IPS-11a (cell line): Measurements from ENCODE around the gene AGAP9.
A peak's percentile ranks its signal among the peaks of the same experiment; 100 is the strongest.
"Not testable (repeated sequence)": the region's sequence is repeated elsewhere in the genome, so short reads cannot be mapped to it uniquely, and the experiment has no call there.

Experiments
- H3K4me3 ChIP-seq: one replicate; pipeline ENCODE4 v1.5.1; 2013; ENCODE audit warnings: low read depth, low read length, control low read depth

Gene AGAP9

DNA sequence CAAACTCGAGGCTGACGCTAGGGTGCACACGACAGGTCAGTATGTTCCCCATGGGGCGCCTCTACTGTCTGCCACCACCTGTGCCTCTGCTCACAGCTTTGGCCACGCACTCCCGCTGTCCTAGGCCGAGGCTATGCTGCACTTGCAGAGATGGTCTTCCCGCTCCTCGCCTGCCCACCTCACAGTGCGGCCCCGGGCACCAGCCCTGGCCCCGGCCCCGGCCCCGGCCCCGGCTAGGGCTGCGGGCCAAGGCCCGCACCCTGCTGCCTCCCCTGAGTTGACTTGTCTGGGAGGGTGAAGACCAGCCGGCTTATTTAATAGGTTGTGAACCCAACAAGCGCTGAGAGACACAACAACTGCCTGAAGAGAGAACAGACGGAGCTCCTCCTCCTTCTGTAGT, at the start of gene AGAP9:
AGAP9 (minus strand) TSS at position 164 of the 400 bp plus-strand sequence; CDS start at position 52, 112 bp downstream.
- H3K4me3 ChIP-seq: not testable (repeated sequence)

DNA sequence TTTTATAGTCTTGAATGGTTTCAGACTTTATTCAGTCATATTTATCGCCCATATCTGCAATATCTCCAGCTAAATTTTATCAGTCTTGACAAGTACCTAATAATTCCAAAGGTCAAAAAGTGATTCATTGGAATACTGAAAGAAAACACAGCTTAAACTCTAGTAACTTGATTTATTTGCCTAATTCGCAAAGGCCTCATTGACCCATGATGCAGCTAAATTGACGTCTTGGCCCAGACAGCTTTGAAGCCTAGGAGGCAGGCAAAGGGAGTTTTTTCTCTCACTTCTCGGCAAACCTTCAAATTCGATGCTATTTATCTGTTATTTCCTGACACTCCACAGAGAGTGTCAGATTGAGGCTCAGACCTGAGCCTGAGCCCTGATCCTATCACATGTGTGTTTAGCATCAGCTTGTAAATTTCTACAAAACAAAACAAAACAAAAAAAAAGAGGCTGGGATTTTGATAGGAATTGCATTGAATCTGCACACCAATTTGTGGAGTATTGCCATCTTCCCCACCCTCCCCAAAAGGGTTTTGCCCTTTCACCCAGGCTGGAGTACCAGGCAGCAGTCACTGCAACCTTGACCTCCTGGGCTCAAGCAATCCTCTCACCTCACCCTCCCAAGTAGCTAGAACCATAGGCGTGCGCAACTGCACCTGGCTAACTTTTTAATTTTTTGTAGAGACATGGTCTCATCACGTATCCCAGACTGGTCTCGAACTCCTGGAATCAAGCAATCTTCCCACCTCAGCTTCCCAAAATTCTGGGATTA, 47.9 kb upstream of the AGAP9 start:
- not testable (repeated sequence) for H3K4me3 ChIP-seq

DNA sequence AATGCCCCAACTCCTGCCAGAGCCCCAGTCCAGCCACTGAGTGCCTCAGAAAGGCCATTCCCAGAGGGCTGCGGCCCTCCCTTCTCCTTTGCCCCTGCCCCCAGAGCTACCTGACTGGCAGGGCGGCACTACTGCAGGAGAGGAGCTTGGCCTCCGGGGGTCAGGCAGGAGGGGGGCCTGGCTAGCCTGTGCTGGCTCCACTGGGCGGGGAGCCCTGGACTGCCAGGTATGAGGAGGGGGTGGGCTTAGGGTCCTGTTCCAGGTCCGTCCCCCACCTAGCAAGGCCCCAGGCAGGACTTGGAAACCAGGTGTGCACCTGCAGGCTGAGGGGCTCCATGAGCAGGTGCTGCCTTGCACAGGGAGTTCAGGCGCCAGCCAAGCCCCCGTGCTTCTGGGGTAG, 43.3 kb upstream of the AGAP9 start:
- not testable (repeated sequence) for H3K4me3 ChIP-seq

DNA sequence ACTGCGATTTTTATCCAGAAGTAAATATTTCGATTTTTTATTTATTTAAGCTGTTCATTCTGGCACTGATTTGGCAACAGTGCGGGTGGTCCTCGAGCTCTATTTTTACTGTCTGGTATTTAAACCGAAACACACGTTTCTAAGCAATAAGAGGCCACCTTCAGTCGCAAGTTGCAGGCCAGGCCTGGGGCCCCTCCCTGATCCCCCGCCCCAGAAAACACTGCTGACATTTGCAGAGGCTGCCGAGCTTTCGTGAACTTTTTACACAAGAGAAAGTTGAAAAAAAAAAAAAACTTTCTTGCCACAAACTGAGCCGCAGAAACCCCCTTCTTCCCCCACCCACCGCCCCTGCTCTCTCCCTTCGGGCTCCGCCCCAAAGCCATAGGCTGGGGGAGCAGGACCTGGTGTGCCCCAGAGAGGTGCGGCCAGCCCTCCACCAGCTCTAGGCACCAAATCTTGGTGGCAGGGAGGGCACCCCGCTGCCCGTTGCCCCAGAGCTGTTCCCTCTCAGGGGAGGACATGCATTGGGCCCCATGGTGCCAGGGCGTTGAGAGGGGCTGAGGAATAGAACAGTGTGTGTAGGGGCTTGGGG, 42.8 kb upstream of the AGAP9 start:
- not testable (repeated sequence) for H3K4me3 ChIP-seq

DNA sequence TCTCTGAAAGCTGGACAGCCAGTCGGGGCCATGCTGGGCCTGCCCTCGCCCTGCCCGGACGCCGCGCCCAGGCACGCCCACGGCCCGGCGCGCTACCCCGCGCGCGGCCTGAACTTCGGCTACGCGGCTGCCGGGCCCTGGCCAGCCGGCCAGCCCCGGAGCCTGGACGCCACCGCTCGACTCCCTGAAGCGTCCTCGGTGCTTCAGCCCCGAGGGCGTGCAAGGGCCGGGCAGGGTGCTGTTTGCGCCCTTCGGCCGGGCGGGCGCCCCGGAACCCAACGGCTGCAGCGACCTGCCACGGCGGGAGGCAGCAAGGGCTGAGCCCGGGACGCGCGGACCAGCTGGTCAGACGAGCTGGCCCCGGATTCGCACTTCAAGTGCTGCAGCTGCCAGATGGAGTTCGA, 42.1 kb upstream of the AGAP9 start:
- not testable (repeated sequence) for H3K4me3 ChIP-seq

DNA sequence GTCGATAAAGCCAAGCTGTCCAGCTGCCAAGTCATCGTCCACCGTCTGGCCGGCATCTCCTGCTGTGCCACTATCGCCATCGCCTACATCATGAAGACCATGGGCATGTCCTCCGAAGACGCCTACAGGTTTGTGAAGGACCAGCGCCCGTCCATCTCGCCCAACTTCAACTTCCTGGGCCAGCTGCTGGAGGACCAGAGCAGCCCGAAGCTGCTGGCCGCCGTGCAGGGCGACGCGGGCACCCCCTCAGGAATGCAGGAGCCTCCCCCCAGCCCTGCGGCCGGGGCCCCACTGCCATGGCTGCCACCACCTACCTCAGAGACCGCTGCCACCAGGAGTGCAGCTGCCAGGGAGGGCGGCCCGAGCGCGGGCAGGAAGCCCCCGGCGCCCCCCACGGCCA, 41.5 kb upstream of the AGAP9 start:
- not testable (repeated sequence) for H3K4me3 ChIP-seq

DNA sequence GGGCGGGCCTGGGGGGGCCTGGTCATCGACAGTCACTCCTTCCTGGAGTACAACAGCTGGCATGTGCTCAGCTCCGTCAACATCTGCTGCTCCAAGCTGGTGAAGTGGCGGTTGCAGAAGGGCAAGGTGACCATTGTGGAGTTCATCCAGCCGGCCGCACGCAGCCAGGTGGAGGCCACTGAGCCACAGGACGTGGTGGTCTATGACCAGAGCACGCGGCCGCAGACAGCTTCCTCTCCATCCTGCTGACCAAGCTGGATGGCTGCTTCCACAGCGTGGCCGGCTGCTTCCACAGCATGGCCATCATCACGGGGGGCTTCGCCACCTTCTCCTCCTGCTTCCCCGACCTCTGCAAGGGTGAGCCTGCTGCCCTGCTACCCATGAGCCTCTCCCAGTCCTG, 40.9 kb upstream of the AGAP9 start:
- not testable (repeated sequence) for H3K4me3 ChIP-seq

DNA sequence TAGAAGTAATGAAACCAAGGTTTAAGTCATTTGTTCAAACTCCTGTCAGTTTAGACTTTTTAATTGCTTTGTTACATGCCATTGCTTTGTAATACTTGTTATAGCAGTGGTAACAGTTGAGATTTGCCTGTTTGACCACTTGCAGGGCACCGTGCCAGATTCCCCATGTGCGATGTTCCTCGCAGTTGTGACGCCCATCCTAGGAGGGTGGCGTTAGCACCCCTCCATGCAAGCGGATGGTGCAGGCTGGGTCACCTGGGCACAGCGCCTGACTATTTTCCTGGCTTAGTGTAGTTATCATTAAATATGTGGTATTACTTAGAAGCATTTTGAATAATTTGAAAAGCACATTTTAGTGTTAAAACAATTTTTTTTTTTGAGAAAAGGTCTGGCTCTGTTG, 37.0 kb upstream of the AGAP9 start:
- H3K4me3 ChIP-seq: not testable (repeated sequence)

DNA sequence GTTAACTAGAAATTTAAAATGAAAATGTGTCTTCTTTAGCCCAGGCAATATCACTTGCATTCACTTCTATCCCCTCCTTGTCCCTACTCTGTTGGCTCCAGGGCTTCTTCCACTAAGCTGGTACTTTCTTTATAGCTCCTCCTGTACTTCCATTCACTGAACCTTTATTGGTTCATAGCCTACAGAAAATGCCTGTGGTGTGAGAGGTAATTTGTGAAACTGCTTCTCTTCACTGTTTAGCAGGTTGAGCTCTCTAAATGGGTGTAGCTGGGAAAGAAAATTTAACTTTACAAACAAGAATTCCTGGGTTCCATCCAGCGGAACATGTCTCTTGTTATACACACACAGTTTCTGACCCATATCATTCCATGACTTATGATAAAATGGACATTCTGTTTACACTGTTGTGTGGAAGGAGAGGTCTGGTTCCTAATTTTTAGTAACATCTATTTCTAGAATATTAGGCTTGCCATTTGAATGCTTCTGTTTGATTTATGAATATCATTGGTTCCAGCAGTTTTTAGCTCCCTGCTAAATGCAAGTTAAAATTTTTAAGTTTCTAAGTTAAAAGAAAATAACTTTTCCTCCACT, 36.4 kb upstream of the AGAP9 start:
- H3K4me3 ChIP-seq: not testable (repeated sequence)

DNA sequence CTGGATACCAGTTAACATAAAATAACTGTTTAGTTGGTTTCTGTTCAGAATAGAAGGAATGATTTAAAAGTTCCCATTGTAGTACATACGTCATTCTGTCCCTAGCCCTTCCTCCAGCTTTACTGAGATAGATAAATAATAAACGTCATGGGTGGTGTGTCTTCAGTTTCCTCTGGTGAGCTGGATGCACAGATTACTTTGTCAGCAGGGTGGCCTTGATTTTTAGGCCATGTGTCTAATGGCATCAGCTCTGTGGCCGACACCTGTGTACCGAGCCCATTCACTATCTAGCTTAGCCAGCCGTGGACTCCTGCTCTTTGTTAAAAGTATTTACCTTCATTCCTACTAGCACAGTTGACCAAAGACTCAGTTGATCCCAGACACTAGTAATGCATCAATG, 34.7 kb upstream of the AGAP9 start:
- not testable (repeated sequence) for H3K4me3 ChIP-seq

DNA sequence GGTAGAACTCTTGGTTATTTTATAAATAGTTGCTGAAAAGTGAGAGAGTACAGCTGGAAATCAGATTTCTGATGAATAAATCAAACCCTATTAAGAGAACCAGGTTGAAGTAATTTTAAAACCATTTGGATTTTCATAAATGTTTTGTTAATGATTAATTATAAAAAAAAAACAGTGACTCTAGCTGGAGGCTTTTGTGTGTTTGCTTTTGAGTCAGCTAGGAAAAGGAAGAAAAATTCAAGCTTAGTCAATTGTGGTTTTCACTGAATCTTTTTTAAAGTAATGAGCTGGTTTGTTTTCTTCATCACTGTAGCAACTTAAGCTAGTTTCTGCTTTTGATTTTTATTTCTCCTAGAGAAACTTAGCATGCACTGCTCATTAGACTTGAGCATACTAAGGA, 34.2 kb upstream of the AGAP9 start:
- not testable (repeated sequence) for H3K4me3 ChIP-seq

DNA sequence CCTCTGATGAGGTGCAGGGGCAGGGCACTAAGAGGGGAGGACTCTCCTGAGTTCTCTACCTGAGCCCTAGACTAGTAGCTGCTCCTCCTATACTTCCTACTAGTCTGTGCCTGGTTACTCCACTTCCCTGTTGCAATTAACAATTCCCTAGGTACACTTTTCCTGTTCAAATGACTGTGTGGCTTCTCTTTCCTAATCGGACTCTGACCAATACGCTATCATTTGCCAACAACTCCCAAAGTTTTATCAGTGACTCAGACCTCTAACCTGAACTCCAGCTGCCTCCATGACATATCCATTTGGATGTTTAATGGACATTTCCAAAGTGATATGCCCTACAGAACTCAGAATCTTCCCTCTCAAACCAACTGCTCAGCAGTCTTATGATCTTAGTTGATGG, 31.9 kb upstream of the AGAP9 start:
- H3K4me3 ChIP-seq: not testable (repeated sequence)

DNA sequence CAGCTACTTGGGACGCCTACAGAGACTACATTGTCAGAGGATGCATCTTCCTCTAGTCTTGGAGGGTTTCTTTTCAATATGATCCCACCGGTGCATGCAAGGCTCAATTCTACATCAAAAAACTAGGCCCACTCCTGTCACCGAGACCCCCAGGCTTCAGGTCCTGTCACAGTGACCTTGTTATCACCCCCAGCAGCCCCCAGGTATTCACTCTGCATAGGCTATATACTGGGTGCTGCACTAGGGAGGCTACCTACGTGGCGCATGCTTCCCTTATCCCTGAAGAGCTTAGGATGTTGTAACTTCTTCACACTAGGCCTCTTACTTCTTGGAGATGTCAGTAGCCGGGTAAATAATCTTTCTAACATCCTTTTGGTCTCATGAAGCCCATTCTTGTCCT, 31.1 kb upstream of the AGAP9 start:
- not testable (repeated sequence) for H3K4me3 ChIP-seq

DNA sequence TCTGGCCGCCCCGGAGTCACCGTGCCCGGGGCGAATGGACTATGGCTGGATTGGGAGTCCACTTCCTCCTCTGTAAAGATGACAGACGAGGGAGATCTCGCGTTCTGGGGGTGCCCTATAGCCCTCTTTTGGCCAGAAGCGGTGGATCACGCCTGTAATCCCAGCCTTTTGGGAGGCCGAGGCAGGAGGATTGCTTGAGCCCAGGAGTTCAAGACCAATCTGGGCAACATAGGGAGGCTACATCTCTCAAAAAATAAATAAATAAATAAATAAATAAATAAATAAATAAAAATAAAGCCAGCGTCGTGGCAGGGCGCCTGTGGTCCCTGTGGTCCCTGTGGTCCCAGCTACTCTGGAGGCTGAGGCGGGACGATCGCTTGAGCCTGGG, 30.4 kb upstream of the AGAP9 start:
- peak overlapping the region; percentile 41 for H3K4me3 ChIP-seq

DNA sequence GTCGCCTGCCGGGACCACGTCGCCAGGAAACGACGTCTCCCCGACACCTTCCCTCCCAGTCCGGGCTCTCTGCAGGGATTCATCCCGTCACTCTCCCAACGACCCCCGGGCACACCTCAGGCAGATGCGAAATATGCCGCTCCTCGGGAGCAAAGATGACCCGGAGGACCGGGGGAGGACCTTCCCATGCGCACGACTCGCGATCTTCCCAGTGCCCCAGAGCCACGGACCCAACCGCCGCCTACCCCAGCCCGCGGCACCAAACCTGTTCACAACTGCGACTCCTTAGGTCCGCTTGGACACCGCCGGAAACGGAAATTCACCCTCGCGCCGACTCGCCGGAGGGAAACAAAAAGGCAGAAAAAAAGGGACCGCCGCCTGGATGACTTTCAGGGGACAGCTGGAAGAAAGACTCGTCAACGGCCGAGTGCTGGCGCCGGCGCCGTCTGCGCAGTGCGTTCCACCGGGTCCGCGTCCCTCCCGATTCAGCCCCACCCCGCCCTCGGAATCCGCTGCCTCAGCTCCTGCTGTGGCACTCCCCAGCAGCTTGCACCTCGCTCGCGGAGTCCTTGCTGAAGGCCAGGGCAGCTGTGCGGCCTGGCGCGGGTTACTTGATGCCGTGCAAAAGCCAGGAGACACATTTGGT, 29.9 kb upstream of the AGAP9 start:
- peak overlapping the region; percentile 91 for H3K4me3 ChIP-seq

DNA sequence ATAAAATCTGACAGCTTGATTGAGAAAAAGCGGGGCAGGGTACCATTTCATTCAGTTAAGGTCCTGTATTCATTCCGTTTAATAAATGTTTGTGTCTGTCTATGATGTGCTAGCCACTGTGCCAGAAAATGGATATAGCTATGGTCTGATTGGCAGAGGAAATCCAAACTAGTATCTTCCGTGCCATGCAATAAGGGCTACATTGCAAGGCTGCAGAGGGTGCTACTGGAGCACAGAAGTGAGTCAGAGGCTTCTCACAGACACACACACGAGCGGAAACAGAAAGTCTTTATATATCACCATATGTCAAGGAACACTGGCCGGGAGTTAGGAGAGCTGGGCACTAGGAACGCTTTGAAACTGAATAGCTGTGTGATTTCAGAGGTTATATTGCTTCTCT, 29.3 kb upstream of the AGAP9 start:
- H3K4me3 ChIP-seq: peak overlapping the region; percentile 91

DNA sequence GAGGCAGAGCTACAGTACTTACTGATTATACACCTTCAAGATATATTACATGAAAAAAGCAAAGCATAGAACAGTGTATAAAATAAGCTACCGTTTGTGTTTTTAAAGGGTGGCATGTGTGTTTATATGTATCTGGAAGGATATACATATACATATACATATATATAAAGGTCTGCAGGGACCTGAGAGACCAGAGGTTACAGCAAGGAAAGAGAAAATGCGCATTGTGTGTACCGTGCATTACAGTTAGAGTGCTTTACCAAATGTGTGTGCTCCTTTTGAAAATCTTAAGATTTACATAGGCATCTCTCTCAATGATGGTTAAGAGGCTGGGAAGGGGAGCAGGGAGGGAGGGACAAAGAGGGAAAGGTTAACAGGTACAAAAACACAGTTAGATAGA, 23.8 kb upstream of the AGAP9 start:
- not testable (repeated sequence) for H3K4me3 ChIP-seq

DNA sequence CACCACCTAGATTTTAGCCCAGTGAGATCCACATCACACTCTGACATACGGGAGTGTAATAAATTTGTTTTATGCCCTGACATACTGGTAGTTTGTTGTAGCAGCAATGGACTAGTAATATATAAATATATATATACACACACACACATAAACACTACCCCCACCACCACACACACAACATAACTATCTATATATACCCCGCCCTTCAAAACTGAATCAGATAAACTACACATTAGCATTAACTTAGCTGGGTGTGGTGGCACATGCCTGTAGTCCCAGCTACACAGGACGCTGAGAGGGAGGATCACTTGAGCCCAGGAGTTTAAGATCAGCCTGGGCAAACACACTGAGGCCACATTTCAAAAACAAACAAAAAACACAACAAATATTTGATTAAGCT, 13.0 kb upstream of the AGAP9 start:
- not testable (repeated sequence) for H3K4me3 ChIP-seq

DNA sequence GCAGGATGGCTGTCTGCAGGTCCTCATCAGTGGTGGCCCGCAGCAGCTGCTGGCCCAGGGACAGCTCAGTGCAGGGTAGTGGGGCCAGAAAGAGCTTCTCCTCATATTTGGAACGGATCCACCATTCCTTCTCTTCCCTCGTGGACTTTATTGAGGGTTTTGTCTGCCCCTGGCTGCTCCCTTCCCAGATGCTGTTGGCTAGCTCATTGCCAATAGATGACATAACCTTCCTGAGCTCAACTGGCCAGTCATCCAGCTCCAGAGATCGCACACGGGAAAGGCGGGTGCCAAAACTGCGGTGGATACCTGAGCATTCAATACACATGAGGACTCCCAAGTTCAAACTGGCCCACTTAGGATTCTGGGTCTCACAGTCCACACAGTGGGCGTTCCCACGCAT, 21.1 kb downstream of the AGAP9 start:
- H3K4me3 ChIP-seq: not testable (repeated sequence)

DNA sequence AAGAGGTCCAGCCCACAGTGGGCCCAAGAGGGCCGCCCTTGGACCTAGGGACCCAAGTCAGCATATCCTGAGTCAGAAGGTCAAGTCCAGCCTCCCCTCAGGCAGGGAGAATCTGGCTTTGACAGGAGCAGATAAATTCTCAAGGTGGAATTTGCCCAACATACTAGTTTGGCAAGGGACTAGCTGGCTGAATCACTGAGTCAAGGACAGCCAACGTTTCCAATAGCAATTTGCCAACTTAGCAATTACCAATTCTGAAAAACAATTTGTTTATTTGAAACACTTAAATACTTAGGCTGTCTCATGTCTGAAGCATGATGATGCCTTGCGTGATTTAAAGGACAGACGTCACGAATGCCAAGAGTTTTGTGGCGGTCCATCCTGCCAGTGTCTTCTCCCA, 29.2 kb downstream of the AGAP9 start:
- not testable (repeated sequence) for H3K4me3 ChIP-seq

DNA sequence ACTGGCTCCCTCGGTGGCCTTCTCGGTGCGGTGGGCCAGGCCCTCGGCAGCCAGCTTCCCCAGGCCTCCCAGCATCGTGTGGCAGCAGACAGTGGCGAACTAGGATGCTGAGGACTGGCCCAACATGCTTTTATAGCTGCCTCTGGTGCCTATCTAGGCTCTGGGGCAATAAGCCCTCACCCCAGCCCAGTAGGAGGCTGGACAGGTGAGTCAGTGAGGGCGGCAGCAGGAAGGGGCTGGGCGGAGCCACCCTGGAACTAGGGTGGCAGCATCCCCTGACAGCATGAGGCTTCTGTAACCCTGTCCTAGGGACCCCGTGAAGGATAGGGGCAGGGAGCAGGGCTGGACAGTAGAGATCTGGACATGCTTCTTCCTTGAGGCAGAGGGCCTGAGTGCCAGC, 31.8 kb downstream of the AGAP9 start, which contains the start of gene FAM25G:
FAM25G (minus strand) TSS at position 101 of the 400 bp plus-strand sequence; CDS start at position 75, 26 bp downstream.
- H3K4me3 ChIP-seq: not testable (repeated sequence)

DNA sequence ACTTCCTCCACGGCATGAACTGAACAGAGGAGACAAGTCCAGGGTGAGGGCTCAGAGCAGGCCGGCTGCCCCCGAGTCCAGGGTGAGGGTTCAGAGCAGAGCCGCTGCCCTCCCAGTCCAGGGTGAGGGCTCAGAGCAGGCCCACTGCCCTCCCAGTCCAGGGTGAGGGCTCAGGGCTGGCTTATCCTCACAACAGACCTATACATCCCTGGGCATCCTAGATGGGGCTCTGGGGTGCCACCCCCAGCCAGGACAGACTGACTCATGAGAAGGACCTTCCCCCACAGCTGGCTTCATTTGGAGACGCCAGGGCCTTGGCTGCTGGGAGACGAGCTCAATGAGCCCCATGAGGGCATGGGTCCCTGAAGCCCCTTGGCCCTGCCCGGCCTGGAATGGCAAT, 33.8 kb downstream of the AGAP9 start:
- not testable (repeated sequence) for H3K4me3 ChIP-seq
